HL-60 (cell line): ENCODE results near the gene CARMIL1.

ENCODE experiments used
- TF ChIP-seq, protein P1 (sequence below): IDR thresholded peaks from one replicate; pipeline ENCODE4 v1.5.1; 2011; ENCODE audit warnings: low read length, control low read depth, inconsistent platforms; ENCODE audit not compliant: insufficient read depth
- TF ChIP-seq, protein P2 (sequence below): IDR thresholded peaks from 2 replicates; pipeline ENCODE4 v1.6.1; 2012; ENCODE audit warnings: low read depth; ENCODE audit not compliant: insufficient replicate concordance

- TF ChIP-seq, protein P1, sequence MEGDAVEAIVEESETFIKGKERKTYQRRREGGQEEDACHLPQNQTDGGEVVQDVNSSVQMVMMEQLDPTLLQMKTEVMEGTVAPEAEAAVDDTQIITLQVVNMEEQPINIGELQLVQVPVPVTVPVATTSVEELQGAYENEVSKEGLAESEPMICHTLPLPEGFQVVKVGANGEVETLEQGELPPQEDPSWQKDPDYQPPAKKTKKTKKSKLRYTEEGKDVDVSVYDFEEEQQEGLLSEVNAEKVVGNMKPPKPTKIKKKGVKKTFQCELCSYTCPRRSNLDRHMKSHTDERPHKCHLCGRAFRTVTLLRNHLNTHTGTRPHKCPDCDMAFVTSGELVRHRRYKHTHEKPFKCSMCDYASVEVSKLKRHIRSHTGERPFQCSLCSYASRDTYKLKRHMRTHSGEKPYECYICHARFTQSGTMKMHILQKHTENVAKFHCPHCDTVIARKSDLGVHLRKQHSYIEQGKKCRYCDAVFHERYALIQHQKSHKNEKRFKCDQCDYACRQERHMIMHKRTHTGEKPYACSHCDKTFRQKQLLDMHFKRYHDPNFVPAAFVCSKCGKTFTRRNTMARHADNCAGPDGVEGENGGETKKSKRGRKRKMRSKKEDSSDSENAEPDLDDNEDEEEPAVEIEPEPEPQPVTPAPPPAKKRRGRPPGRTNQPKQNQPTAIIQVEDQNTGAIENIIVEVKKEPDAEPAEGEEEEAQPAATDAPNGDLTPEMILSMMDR: no peak
- TF ChIP-seq, protein P2, sequence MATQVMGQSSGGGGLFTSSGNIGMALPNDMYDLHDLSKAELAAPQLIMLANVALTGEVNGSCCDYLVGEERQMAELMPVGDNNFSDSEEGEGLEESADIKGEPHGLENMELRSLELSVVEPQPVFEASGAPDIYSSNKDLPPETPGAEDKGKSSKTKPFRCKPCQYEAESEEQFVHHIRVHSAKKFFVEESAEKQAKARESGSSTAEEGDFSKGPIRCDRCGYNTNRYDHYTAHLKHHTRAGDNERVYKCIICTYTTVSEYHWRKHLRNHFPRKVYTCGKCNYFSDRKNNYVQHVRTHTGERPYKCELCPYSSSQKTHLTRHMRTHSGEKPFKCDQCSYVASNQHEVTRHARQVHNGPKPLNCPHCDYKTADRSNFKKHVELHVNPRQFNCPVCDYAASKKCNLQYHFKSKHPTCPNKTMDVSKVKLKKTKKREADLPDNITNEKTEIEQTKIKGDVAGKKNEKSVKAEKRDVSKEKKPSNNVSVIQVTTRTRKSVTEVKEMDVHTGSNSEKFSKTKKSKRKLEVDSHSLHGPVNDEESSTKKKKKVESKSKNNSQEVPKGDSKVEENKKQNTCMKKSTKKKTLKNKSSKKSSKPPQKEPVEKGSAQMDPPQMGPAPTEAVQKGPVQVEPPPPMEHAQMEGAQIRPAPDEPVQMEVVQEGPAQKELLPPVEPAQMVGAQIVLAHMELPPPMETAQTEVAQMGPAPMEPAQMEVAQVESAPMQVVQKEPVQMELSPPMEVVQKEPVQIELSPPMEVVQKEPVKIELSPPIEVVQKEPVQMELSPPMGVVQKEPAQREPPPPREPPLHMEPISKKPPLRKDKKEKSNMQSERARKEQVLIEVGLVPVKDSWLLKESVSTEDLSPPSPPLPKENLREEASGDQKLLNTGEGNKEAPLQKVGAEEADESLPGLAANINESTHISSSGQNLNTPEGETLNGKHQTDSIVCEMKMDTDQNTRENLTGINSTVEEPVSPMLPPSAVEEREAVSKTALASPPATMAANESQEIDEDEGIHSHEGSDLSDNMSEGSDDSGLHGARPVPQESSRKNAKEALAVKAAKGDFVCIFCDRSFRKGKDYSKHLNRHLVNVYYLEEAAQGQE: no peak
Observed at GRCh38 chr6:25512560-25512959, 233.4 kb downstream of the CARMIL1 start.
